Testis (tissue), 3 donors: ENCODE measurements around the gene MON2. TPM values are rescaled to one million over a fixed set of nuclear protein-coding genes. Genes with fewer than 3 reads are reported as not detected.

Experiments used
- DNase-seq: peaks from one replicate; pipeline ENCODE4 v3.0.0-alpha.2; 2019
- H3K27ac ChIP-seq, 2 donors: fragments of 200-600 bp; sonication (generic); one replicate each; pipeline ENCODE4 v1.5.1; 2019
- H3K27me3 ChIP-seq: fragments of 200-600 bp; sonication (generic); one replicate; pipeline ENCODE4 v1.5.1; 2019
- H3K36me3 ChIP-seq: fragments of 200-600 bp; sonication (generic); one replicate; pipeline ENCODE4 v1.5.1; 2017; ENCODE audit warnings: low read depth; ENCODE audit errors: missing control alignments
- H3K4me1 ChIP-seq: fragments of 200-600 bp; sonication (generic); one replicate; pipeline ENCODE4 v1.5.1; 2019
- H3K4me3 ChIP-seq, 2 donors: fragments of 200-600 bp; sonication (generic); one replicate each; pipeline ENCODE4 v1.5.1; 2017 to 2019
- H3K9me3 ChIP-seq: fragments of 200-600 bp; sonication (generic); one replicate; pipeline ENCODE4 v1.5.1; 2017
- POLR2A ChIP-seq: fragments of 450-650 bp; IDR thresholded peaks from one replicate; pipeline ENCODE4 v1.6.1; 2017; ENCODE audit warnings: antibody characterized with exemption, mild to moderate bottlenecking, moderate library complexity
- WGBS, 2 donors: methylation state at CpG; one replicate each; pipeline ENCODE4 v1.1.5; 2018; 5-methylcytosine and 5-hydroxymethylcytosine counted together
- intact Hi-C: fragments of 100-400 bp; cut with DNase I; formaldehyde crosslinking; loops from one replicate; pipeline ENCODE4 v1.15.1; 2023; ENCODE audit warnings: low total_unique reads
- polyA plus RNA-seq: library from polyadenylated mRNA; stranded (reverse); fragments of 350-450 nt; fragmentation: Illumina TruSeq; extraction: RNeasy Lipid Tissue Mini Kit (QIAGEN cat#74804); gene quantifications from one replicate; pipeline ENCODE4 v1.2.3, GENCODE V29; 2014; ENCODE audit warnings: low read depth, low replicate concordance; ENCODE audit not compliant: insufficient read depth
- total RNA-seq, 2 donors: library from RNA; depleted of rRNA; stranded (reverse); fragments of >200 nt; gene quantifications; one replicate each; pipeline ENCODE4 v1.2.3, GENCODE V29; 2016
- TF ChIP-seq, protein P1 (sequence below), 3 experiments: fragments of 450-650 bp in 2 of 3; fragments of 200-600 bp in 1 of 3; sonication (generic) in 1 of 3; IDR thresholded peaks; one replicate each; pipeline ENCODE4 v1.5.1; 2016 to 2019; ENCODE audit warnings: antibody characterized with exemption in 3 of 3, mild to moderate bottlenecking in 2 of 3, moderate library complexity in 1 of 3

The MON2 gene
- total and polyA plus RNA-seq, 3 donors from 2014 or later: 22.8 to 98.4 (median 90.1) TPM

DNA sequence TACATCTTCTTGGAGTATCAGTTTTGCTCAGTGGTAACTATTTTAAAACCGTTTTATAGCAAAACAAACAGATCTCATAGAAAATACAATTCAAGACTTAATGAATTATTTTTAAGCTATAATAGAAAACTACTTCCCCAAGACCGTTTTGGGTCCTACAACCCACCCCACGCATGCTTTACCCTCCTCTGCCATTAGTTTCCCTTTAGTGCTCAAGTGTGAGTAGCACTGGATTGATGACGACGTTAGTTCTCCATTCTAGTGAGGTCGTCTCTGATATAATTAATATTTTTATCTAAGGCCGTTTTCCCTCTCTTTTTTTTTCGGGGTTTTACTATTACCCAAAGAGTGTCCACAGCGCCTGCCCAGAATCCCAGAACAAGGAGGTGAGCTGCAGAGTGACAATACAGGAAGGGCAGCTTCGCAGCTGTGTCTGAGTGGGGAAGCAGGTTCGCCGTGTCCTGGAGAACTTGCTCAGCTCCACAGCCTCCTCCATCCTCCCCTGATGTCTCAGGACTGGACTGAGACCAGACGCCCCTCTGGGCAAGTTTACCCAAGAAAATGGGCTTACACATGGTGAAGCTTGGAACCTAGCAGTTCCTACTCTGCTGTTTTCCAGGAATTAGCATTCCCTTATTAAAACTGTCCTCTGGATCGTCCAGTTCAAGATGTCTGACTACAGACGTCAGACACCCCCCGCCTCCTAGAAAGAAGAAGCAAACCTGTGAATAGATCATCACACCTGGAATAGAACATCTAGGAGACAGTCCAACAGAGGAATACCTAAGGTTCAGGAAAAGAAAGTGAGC is 31.9 kb upstream of the MON2 start:
- intact Hi-C loops: no loop called here
- TF ChIP-seq, protein P1, sequence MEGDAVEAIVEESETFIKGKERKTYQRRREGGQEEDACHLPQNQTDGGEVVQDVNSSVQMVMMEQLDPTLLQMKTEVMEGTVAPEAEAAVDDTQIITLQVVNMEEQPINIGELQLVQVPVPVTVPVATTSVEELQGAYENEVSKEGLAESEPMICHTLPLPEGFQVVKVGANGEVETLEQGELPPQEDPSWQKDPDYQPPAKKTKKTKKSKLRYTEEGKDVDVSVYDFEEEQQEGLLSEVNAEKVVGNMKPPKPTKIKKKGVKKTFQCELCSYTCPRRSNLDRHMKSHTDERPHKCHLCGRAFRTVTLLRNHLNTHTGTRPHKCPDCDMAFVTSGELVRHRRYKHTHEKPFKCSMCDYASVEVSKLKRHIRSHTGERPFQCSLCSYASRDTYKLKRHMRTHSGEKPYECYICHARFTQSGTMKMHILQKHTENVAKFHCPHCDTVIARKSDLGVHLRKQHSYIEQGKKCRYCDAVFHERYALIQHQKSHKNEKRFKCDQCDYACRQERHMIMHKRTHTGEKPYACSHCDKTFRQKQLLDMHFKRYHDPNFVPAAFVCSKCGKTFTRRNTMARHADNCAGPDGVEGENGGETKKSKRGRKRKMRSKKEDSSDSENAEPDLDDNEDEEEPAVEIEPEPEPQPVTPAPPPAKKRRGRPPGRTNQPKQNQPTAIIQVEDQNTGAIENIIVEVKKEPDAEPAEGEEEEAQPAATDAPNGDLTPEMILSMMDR (IDR thresholded peaks at IDR 0.05): no peak
- TF ChIP-seq POLR2A: no peak
- H3K36me3 ChIP-seq: no peaks in the 10 kb centered on the region
- no peaks in the 10 kb centered on the region for H3K9me3 ChIP-seq
- no peaks in the 10 kb centered on the region for H3K4me1 ChIP-seq
- H3K27me3 ChIP-seq: no peaks in the 10 kb centered on the region
- WGBS, 2 donors: 24 to 26% methylated on average over 16 of the region's 16 CpGs
- H3K4me3 ChIP-seq: peak overlapping the region; percentile 42 to 45
- peak; percentile 16 for DNase-seq
- no peak overlapping the region for H3K27ac ChIP-seq

DNA sequence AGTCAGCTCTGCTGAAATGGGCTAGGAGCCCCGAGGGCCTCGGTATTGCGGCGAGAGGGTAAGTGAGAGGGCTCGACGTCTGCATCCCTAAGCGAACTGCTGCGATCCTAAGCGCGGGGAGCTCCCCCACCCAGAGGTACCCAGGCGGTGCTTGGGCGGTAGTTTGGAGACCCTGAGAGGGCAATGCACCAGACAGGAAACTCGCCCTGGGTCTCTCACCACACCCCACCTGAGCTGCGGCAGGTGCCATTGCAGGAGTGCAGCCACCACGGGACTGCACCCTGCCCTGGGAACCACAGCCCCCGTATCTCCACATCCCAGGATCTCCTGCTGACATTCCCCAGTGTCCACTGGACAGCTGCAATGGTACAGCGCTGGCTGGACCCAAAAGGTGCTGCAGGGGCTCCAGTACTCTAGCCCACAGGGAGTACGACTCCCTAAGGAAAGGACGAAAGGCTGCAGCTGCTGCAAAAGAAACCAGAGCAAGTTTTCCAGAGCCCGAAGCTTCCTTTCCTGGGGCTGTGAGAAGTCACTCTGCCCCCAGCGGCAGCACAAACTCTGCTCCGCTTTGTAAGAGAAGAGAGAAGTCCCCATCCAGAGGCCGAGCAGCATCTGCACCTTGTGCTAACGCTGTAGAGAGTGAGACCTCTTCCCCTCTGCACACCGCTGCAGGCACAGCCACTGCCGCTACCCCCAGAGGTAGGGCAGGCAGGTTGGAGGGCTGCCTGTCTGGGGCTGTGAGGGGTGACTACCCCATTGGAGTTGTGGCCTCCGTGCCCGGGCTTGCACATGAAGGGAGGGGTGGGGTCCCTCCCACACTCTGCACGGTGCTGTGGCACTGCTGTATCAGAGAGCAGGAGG is 31.1 kb upstream of the MON2 start:
- H3K36me3 ChIP-seq: no peaks in the 10 kb centered on the region
- H3K4me3 ChIP-seq: peak overlapping the region; percentile 42 to 45
- intact Hi-C loops: no loop called here
- WGBS, 2 donors: 0 to 3% methylated on average over 7 to 29 of the region's 29 CpGs
- no peaks in the 10 kb centered on the region for H3K9me3 ChIP-seq
- H3K4me1 ChIP-seq: no peaks in the 10 kb centered on the region
- no peaks in the 10 kb centered on the region for H3K27me3 ChIP-seq
- no peak overlapping the region for H3K27ac ChIP-seq
- DNase-seq: peak; percentile 69
- TF ChIP-seq, protein P1 (IDR thresholded peaks at IDR 0.05): peak in 2 of 3 experiments; percentile 26 to 47
- TF ChIP-seq POLR2A: no peak

DNA sequence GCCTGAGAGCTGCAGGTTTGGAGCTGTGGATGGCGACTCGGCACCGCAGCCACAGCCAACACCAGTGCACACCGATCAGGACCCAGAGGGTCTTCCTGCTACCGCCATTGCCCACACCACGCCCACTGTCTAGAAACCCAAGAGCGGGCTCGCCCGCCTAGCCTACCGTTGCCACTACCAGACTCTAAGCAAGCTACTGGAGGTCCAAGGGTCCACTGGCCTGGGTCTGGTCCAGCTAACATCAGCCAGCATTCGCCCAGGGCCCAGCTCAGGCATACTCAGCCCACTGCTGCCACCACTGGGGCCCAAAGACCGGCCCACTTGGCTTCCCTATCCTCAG is 30.5 kb upstream of the MON2 start:
- no peak for TF ChIP-seq POLR2A
- TF ChIP-seq, protein P1 (IDR thresholded peaks at IDR 0.05): no peak
- Histone ChIP-seq H3K27me3 (no peaks in the 10 kb centered on the region), H3K9me3 (no peaks in the 10 kb centered on the region), H3K27ac (no peak overlapping the region), H3K4me1 (no peaks in the 10 kb centered on the region), H3K4me3 (peak overlapping the region in 1 of 2 donors; percentile 45), H3K36me3 (no peaks in the 10 kb centered on the region)
- intact Hi-C loops: no loop called here
- 51 to 73% methylated on average over 6 to 12 of the region's 12 CpGs for WGBS, 2 donors
- DNase-seq: peak; percentile 14

DNA sequence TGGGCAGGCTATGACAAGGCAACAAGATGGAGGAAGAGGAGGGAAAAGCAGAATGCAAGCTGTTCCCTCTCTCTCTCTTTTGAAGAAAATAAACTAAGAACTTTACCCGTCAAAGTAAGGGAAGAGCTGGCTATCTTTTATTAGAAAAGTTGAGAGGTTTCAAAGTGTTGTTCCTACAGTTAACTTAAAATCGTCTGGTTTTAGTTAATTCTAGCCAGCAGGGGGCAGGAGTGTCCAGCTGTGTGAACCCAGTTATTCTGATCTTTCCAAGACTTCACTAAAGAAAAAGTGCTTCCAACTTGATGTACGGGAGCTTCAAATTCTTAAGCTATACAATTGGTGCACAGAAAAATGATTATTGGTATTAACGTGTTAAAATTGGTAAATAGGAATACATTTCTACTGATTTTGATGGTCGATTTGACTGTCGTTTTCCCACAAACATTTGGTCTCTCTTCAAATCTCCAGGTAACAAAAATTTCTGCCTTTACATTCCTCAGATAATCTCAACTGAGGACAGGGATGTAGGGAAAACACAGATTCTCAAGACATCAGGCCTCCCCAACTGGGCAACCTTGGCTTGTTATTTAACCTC is 28.4 kb upstream of the MON2 start:
- TF ChIP-seq POLR2A: no peak
- TF ChIP-seq, protein P1 (IDR thresholded peaks at IDR 0.05): peak; percentile 59 to 75 (median 65)
- Histone ChIP-seq H3K36me3 (no peaks in the 10 kb centered on the region), H3K4me3 (no peak overlapping the region), H3K9me3 (no peaks in the 10 kb centered on the region), H3K4me1 (no peaks in the 10 kb centered on the region), H3K27ac (no peak overlapping the region), H3K27me3 (no peaks in the 10 kb centered on the region)
- intact Hi-C loops: no loop called here
- DNase-seq: peak; percentile 65
- WGBS, 2 donors: 21 to 26% methylated on average over 6 of the region's 6 CpGs
